H1 (cell line): ENCODE measurements around the gene ASH1L.

ENCODE experiments used
- CEBPB ChIP-seq: IDR thresholded peaks from 2 replicates; pipeline ENCODE4 v1.6.1; 2012; ENCODE audit warnings: low read depth, low read length
- CREB1 ChIP-seq: IDR thresholded peaks from 2 replicates; pipeline ENCODE4 v1.6.1; 2012; ENCODE audit warnings: inconsistent platforms
- CTBP2 ChIP-seq: IDR thresholded peaks from 2 replicates; pipeline ENCODE4 v1.7.0; 2011; ENCODE audit warnings: borderline replicate concordance, mild to moderate bottlenecking, moderate library complexity, mixed read lengths, low read length; ENCODE audit not compliant: insufficient read depth, insufficient read length
- EZH2 ChIP-seq: fragments of 200-600 bp; sonication (generic); IDR thresholded peaks from 2 replicates; pipeline ENCODE4 v1.7.1; 2012; ENCODE audit warnings: low read depth, mild to moderate bottlenecking, moderate library complexity, low read length, inconsistent platforms; ENCODE audit not compliant: severe bottlenecking
- GABPA ChIP-seq: IDR thresholded peaks from 2 replicates; pipeline ENCODE4 v1.6.1; 2011; ENCODE audit warnings: mild to moderate bottlenecking, low read length, moderate library complexity, borderline replicate concordance; ENCODE audit not compliant: insufficient read depth
- POLR2A ChIP-seq, 2 experiments: IDR thresholded peaks; 1 replicate in 1 of 2; 2 replicates in 1 of 2; pipeline ENCODE4 v1.6.1; 2011; ENCODE audit warnings: low read depth in 2 of 2, low read length in 2 of 2, mild to moderate bottlenecking in 2 of 2; ENCODE audit errors: control extremely low read depth in 1 of 2
- POLR2AphosphoS5 ChIP-seq: IDR thresholded peaks from 2 replicates; pipeline ENCODE4 v1.6.1; 2011; ENCODE audit warnings: low read depth, low read length
- RFX5 ChIP-seq: IDR thresholded peaks from 2 replicates; pipeline ENCODE4 v1.6.1; 2011; ENCODE audit warnings: low read depth, low read length, improper control_type of control experiment, borderline replicate concordance
- SIN3A ChIP-seq, 2 experiments: IDR thresholded peaks in 1 of 2; conservative IDR thresholded peaks in 1 of 2; 2 replicates each; pipeline ENCODE4 v1.6.1; 2011 to 2012; ENCODE audit warnings: low read length in 2 of 2, improper control_type of control experiment in 1 of 2, low read depth in 1 of 2, mild to moderate bottlenecking in 1 of 2
- SP1 ChIP-seq: IDR thresholded peaks from 2 replicates; pipeline ENCODE4 v1.6.1; 2011; ENCODE audit warnings: low read depth, low read length
- SRF ChIP-seq: IDR thresholded peaks from 2 replicates; pipeline ENCODE4 v1.6.1; 2011; ENCODE audit warnings: mild to moderate bottlenecking, low read depth, low read length, moderate library complexity
- SUZ12 ChIP-seq: fragments of 200-600 bp; sonication (generic); IDR thresholded peaks from 2 replicates; pipeline ENCODE4 v1.6.1; 2012; ENCODE audit warnings: mild to moderate bottlenecking, inconsistent platforms, low read length, moderate library complexity, mixed read lengths
- TF ChIP-seq, protein P1 (sequence below), 3 experiments: IDR thresholded peaks; 1 replicate in 2 of 3; 2 replicates in 1 of 3; pipeline versions ENCODE4 v1.5.1 to v1.6.1; 2011; ENCODE audit warnings: low read length in 3 of 3, mild to moderate bottlenecking in 3 of 3, inconsistent platforms in 2 of 3, low read depth in 1 of 3, moderate library complexity in 1 of 3; ENCODE audit not compliant: insufficient read depth in 1 of 3; ENCODE audit errors: control extremely low read depth in 1 of 3

DNA sequence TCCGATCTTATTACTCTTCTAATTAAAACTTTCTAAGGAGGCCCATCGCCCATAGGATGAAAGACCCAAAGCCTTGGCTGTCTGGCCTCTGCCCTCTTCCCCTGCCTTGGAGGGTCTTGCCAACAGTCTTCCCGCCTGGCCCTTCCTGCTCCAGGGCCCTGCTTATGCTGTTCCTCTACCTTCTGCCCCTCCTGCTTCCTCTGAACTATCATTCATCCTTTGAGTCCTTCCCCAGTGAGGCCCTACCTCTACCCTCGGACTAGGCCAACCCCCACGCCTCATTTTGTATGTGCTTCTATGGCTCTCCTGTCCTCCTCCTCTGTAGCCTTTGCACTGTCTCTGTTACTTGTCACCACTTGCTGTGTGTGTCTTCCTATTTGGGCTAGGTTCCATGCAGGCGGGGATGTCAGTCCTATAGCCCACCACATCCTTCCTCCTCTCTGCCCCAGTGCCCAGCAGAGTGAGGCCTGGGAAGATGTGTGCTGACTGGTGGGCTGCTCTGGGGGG lies 236.5 kb downstream of the ASH1L start:
- no peak for TF ChIP-seq CREB1
- TF ChIP-seq, protein P1, sequence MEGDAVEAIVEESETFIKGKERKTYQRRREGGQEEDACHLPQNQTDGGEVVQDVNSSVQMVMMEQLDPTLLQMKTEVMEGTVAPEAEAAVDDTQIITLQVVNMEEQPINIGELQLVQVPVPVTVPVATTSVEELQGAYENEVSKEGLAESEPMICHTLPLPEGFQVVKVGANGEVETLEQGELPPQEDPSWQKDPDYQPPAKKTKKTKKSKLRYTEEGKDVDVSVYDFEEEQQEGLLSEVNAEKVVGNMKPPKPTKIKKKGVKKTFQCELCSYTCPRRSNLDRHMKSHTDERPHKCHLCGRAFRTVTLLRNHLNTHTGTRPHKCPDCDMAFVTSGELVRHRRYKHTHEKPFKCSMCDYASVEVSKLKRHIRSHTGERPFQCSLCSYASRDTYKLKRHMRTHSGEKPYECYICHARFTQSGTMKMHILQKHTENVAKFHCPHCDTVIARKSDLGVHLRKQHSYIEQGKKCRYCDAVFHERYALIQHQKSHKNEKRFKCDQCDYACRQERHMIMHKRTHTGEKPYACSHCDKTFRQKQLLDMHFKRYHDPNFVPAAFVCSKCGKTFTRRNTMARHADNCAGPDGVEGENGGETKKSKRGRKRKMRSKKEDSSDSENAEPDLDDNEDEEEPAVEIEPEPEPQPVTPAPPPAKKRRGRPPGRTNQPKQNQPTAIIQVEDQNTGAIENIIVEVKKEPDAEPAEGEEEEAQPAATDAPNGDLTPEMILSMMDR (IDR thresholded peaks at IDR 0.05; ENCODE audit: control extremely low read depth in 1 of 3, insufficient read depth in 1 of 3, low read depth in 1 of 3, low read length in 3 of 3): no peak
- TF ChIP-seq SIN3A (conservative IDR thresholded peaks at IDR 0.05 in 1 of 2, IDR thresholded peaks at IDR 0.05 in 1 of 2; ENCODE audit: low read depth in 1 of 2, low read length in 2 of 2): no peak
- TF ChIP-seq EZH2: no peak
- no peak for TF ChIP-seq POLR2A (IDR thresholded peaks at IDR 0.05; ENCODE audit: control extremely low read depth in 1 of 2, low read depth in 2 of 2, low read length in 2 of 2)
- no peak for TF ChIP-seq POLR2AphosphoS5
- no peak for TF ChIP-seq SP1
- TF ChIP-seq RFX5: no peak
- TF ChIP-seq SRF: no peak
- no peak for TF ChIP-seq SUZ12
- no peak for TF ChIP-seq GABPA
- TF ChIP-seq CEBPB: no peak
- no peak for TF ChIP-seq CTBP2
